HG03442 (cell line): Measurements from ENCODE around the gene LRFN5.
"Not testable (repeated sequence)": the region's sequence is repeated elsewhere in the genome, so short reads cannot be mapped to it uniquely, and the experiment has no call there.

Source experiments
- ATAC-seq: cut with Tn5 transposase; IDR thresholded peaks from one replicate; pipeline ENCODE4 v1.9.1; 2021; ENCODE audit warnings: mild to moderate bottlenecking, moderate library complexity; ENCODE audit not compliant: unreplicated experiment

The LRFN5 gene

GRCh38 chr14:41606532-41607303 lies at the start of gene LRFN5:
TSS of gene LRFN5 (plus strand) at chr14:41606876.
- peak; percentile 45 for ATAC-seq

- no peak for ATAC-seq
Measured at GRCh38 chr14:41558490-41558889, 48.2 kb upstream of the LRFN5 start.

- not testable (repeated sequence) for ATAC-seq
Measured at GRCh38 chr14:41566864-41567263, 39.8 kb upstream of the LRFN5 start.

GRCh38 chr14:41568979-41569378 lies 37.7 kb upstream of the LRFN5 start:
- ATAC-seq, result no peak

GRCh38 chr14:41570415-41571155 lies 36.1 kb upstream of the LRFN5 start:
- ATAC-seq, result no peak

GRCh38 chr14:41586237-41586636 lies 20.4 kb upstream of the LRFN5 start:
- ATAC-seq, result no peak

GRCh38 chr14:41597647-41598046 lies 9.0 kb upstream of the LRFN5 start:
- ATAC-seq, result no peak

GRCh38 chr14:41599805-41600385 lies 6.8 kb upstream of the LRFN5 start:
- ATAC-seq, result not testable (repeated sequence)

GRCh38 chr14:41604721-41605531 lies 1.8 kb upstream of the LRFN5 start:
- ATAC-seq, result no peak

GRCh38 chr14:41605550-41606281 lies 960 bp upstream of the LRFN5 start:
- peak; percentile 43 for ATAC-seq

- ATAC-seq, result peak; percentile 10
Measured at GRCh38 chr14:41606282-41606531, 469 bp upstream of the LRFN5 start.

- no peak for ATAC-seq
Measured at GRCh38 chr14:41607304-41607775, 664 bp downstream of the LRFN5 start.

GRCh38 chr14:41607966-41608663 lies 1.4 kb downstream of the LRFN5 start:
- no peak for ATAC-seq

- no peak for ATAC-seq
Measured at GRCh38 chr14:41608681-41609390, 2.2 kb downstream of the LRFN5 start.

- no peak for ATAC-seq
Measured at GRCh38 chr14:41609704-41610183, 3.1 kb downstream of the LRFN5 start.

- no peak for ATAC-seq
Measured at GRCh38 chr14:41615011-41615595, 8.4 kb downstream of the LRFN5 start.

- ATAC-seq, result no peak
Measured at GRCh38 chr14:41623736-41624135, 17.1 kb downstream of the LRFN5 start.

- no peak for ATAC-seq
Measured at GRCh38 chr14:41629876-41630275, 23.2 kb downstream of the LRFN5 start.

- no peak for ATAC-seq
Measured at GRCh38 chr14:41634286-41634685, 27.6 kb downstream of the LRFN5 start.
